ENCODE results near the gene GJB1.
"Not testable (repeated sequence)": the region's sequence is repeated elsewhere in the genome, so short reads cannot be mapped to it uniquely, and the experiment has no call there.

Gene GJB1

DNA sequence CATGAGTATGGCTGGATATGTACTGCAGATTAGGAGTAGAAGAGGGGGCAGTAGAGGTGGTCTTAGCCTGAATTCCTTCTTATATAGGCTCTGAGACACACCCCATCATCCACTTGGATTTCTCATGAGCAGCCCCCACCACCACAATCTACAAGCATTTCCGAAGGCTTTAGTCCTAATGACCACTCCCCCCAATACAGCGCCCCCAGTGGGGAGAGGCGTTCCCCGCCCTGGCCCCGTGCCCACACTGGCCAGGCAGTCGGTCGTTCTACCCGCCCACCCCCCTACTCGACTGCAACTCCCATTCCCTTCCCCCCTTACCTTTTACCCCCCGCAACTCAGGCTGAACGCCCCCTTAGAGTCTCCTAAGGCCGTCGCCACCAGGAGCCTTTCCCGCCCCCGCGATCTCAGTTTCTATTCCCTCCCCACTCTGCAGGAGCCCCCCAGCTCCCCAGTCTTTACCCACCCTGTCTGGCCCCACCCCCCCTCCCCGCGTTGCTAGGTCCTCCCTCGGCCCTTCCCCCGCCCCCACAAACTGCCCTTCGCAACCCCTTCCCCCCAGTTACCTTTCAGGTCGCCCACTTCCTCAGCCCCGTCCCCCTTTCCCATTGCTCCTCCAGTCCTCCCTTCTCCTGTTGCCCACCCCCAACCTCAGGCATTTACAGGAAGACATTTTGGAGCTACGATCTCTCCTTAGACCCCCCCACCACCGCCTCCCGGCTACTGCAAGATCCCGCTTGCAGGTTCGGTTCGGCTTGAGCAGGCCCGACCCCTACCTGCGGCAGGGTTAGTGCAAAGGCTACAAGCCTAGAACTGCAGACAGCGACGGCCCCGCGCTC is 30.4 kb downstream of the GJB1 start:
- FAIRE-seq (no peak), DNase-seq (ENCODE audit: extremely low spot score, insufficient read length, low read depth) (no peak)

DNA sequence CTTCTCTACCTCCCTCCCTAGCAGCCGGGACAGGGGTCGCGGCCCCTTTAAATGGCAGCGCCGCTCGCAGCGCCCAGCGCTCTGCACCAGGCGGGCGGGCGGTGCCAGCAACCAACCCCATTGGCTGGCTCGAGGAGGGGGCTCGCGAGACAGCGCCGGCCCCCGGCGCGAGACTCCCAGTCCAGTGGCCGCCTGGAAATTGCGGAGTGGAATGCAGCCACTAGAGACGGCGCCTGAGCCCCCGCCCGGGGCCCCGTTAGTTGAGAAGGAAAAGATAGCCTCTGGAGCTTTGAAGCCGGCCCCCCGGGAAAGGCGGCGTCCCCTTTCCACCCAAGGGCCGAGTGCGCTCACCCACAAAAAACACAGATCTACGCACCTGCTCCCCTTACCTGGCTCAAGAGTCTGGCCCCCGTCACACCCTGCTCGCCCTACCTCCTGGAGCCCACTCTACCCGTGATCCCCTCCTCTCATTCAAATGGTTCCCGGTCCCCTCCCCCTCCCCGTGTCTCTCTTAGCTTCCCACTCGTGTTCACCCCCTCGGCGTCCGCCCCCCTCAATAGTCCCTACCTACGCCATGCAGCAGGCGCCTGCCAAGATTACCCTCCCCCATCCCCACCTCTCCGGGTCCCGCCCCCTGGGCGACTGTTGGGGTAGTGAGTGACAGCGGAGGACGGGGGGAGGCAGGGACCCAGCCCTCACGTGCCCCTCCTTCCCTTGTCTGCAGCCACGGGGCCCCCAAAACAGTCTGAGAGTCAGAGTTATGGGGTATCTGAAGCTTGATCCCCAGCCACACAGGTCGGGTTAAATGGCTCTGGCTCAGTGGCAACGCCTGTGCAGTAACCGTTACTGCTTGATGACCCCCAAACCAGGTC is 31.3 kb downstream of the GJB1 start, which contains the start of gene ZMYM3:
Gene ZMYM3 (minus strand): TSS at position 49 of the 872 bp plus-strand sequence. CDS start 885 bp downstream, outside the sequence.
- DNase-seq (ENCODE audit: extremely low spot score, insufficient read length, low read depth) = peak; percentile 70
- FAIRE-seq = peak; percentile 94

DNA sequence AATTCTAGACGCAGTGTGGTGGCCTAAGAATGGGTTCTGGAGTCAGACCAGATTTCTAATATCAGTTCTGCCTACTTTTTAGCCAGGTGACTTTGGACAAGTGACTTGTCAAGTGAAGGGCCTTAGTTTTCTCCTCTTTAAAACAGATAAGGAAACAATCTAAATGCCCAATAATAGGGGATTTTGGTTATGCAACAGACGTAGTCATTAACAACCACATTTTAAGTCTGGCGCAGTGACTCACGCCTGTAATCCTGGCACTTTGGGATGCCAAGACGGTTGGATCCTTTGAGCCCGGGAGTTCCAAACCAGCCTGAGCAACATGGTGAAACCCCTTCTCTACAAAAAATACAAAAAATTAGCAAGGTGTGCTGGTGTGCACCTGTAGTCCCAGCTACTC is 33.0 kb downstream of the GJB1 start:
- no peak for FAIRE-seq
- no peak for DNase-seq (ENCODE audit: extremely low spot score, insufficient read length, low read depth)

DNA sequence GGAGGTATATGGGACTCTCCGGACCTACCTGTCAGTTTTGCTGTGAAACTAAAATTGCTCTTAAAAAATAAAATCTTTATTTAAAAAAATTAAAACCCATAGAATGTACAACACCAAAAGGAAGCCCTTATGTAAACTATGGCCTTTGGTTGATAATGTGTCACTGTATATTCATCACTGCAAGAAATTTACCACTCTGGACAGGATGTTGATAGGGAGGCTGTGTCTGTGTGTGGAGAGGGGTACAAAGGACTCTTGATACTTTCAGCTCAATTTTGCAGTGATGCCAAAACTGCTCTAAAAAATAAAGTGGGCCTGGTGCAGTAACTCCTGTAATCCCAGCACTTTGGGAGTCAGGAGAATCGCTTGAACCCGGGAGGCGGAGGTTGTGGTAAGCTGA is 33.8 kb downstream of the GJB1 start:
- no peak for FAIRE-seq

DNA sequence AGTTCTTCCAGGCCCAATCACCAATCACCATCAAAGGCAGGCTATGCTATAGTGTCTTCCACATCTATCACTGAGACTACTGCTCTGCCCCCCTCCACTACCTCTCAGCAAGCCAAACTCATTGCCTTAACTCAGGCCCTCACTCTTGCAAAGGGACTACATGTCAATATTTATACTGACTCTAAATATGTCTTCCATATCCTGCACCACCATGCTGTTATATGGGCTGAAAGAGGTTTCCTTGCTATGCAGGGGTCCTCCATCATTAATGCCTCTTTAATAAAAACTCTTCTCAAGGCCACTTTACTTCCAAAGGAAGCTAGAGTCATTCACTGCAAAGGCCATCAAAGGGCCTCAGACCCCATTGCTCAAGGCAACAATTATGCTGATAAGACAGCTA is 45.6 kb downstream of the GJB1 start:
- FAIRE-seq; DNase-seq (ENCODE audit: extremely low spot score, insufficient read length, low read depth): not testable (repeated sequence)

More for the DNA sequence above, 33.8 kb downstream of the GJB1 start:
- DNase-seq (ENCODE audit: extremely low spot score, insufficient read length, low read depth) = no peak

DNA sequence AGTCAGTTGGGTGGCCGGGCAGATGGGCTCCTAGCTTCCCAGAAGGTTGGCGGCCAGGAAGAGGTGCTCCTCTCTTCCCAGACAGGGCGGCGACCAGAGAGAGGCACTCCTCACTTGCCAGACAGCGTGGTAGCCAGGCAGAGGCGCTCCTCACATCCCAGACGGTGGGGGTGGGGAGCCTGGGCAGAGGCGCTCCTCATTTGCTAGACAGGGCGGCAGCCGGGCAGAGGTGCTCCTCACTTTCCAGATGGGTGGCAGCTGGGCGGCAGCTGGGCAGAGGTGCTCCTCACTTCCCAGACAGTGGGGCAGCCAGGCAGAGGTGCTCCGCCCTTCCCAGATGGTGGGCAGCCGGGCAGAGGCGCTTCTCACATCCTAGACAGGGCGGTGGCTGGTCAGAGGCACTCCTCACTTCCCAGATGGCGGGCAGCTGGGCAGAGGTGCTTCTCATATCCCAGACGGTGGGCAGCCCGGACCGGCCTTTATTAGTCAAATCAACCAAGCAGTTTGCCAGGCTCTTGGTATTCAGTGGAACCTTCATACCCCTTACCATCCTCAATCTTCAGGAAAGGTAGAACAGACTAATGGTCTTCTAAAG is 46.9 kb downstream of the GJB1 start:
- FAIRE-seq = no peak
- no peak for DNase-seq (ENCODE audit: extremely low spot score, insufficient read length, low read depth)

DNA sequence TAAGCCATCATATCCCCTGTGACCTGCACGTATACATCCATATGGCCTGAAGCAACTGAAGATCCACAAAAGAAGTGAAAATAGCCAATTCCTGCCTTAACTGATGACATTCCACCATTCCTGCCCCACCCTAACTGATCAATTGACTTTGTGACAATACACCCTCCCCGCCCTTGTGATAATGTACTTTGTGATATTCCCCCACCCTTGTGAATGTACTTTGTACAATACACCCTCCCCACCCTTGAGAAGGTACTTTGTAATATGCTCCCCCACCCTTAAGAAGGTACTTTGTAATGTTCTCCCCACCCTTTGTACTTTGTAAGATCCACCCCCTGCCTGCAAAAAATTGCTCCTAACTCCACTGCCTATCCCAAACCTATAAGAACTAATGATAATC is 49.3 kb downstream of the GJB1 start:
- not testable (repeated sequence) for FAIRE-seq; DNase-seq (ENCODE audit: extremely low spot score, insufficient read length, low read depth)
